CD4-positive, alpha-beta T cell (primary cell): Measurements from ENCODE around the gene CSF1R. TPM values are rescaled to one million over a fixed set of nuclear protein-coding genes. Genes with fewer than 3 reads are reported as not detected.

Experiments used
- ATAC-seq: fragments of 200-7000 bp; cut with Tn5 transposase; one replicate; pipeline ENCODE4 v1.10.0; 2022; ENCODE audit warnings: mild to moderate bottlenecking; ENCODE audit not compliant: poor library complexity
- CTCF ChIA-PET: fragments of 350-600 bp; sonication (Branson Sonifier 250); formaldehyde crosslinking; loops from one replicate; lab custom pipeline; 2021; ENCODE audit warnings: antibody characterized with exemption, inconsistent platforms; lab: Charles Lee
- POLR2A ChIA-PET: fragments of 350-600 bp; sonication (Branson Sonifier 250); formaldehyde crosslinking; loops from one replicate; lab custom pipeline; 2021; ENCODE audit warnings: antibody characterized with exemption, inconsistent platforms; lab: Charles Lee
- DNase-seq, 14 experiments: peaks; one replicate each; pipeline ENCODE4 v3.0.0-alpha.2; 2013 to 2020; ENCODE audit warnings: mixed read lengths in 2 of 14
- H3K27ac ChIP-seq, 2 donors: one replicate each; pipeline versions ENCODE4 v1.5.1 to v1.7.0; 2013; ENCODE audit warnings: low read length in 2 of 2, low read depth in 1 of 2, mild to moderate bottlenecking in 1 of 2
- H3K27me3 ChIP-seq, 2 experiments: 1 replicate in 1 of 2; 2 replicates in 1 of 2; pipeline versions ENCODE4 v1.6.1 to v1.7.0; 2013; ENCODE audit warnings: low read length in 2 of 2, control low read depth in 1 of 2, mild to moderate bottlenecking in 1 of 2, moderate library complexity in 1 of 2; ENCODE audit not compliant: insufficient read depth in 2 of 2, control insufficient read depth in 1 of 2
- H3K36me3 ChIP-seq: one replicate; pipeline ENCODE4 v1.6.1; 2013; ENCODE audit warnings: low read length, control low read depth; ENCODE audit not compliant: insufficient read depth
- H3K4me1 ChIP-seq: one replicate; pipeline ENCODE4 v1.6.1; 2013; ENCODE audit warnings: low read length, control low read depth; ENCODE audit not compliant: insufficient read depth
- H3K4me3 ChIP-seq: one replicate; pipeline ENCODE4 v1.5.1; 2013; ENCODE audit warnings: mild to moderate bottlenecking, low read length, moderate library complexity
- H3K9me3 ChIP-seq, 2 experiments: 1 replicate in 1 of 2; 2 replicates in 1 of 2; pipeline versions ENCODE4 v1.6.1 to v1.7.0; 2013; ENCODE audit warnings: low read length in 2 of 2, mild to moderate bottlenecking in 2 of 2, control low read depth in 1 of 2, moderate library complexity in 1 of 2; ENCODE audit not compliant: control insufficient read depth in 1 of 2, insufficient read depth in 1 of 2
- H3K27ac Mint-ChIP-seq: one replicate; pipeline ENCODE4 v1.8.0; 2020; ENCODE audit warnings: mixed read lengths
- H3K27me3 Mint-ChIP-seq: one replicate; pipeline ENCODE4 v1.8.0; 2021; ENCODE audit warnings: mixed read lengths
- H3K36me3 Mint-ChIP-seq: one replicate; pipeline ENCODE4 v1.8.0; 2021; ENCODE audit warnings: low read depth, mixed read lengths
- H3K4me1 Mint-ChIP-seq: one replicate; pipeline ENCODE4 v1.8.0; 2021; ENCODE audit warnings: low read depth, mixed read lengths
- H3K4me3 Mint-ChIP-seq: one replicate; pipeline ENCODE4 v1.8.0; 2020; ENCODE audit warnings: mild to moderate bottlenecking, mixed read lengths
- H3K9me3 Mint-ChIP-seq: one replicate; pipeline ENCODE4 v1.8.0; 2020; ENCODE audit warnings: mixed read lengths
- CTCF ChIP-seq: fragments of 200-600 bp; IDR thresholded peaks from one replicate; pipeline ENCODE4 v1.8.0; 2022; ENCODE audit warnings: antibody characterized with exemption, mild to moderate bottlenecking
- intact Hi-C, 2 experiments: fragments of 100-400 bp; cut with DNase I in 1 of 2; cut with micrococcal nuclease in 1 of 2; formaldehyde crosslinking; loops; one replicate each; pipeline versions ENCODE4 v1.15.1 to v1.9.0; 2023 to 2025; cut with DNase I, micrococcal nuclease
- total RNA-seq, 174 experiments: library from RNA in 2 of 174; stranded (reverse) in 2 of 174; gene quantifications; one replicate each; pipeline ENCODE4 v1.2.3 and lab custom pipeline; 2021 to 2026

Gene CSF1R
- total RNA-seq, 2 experiments from 2014 or later, result 0.45 to 0.52 TPM

GRCh38 chr5:150116667-150117400 lies 30.5 kb upstream of the CSF1R start:
- Histone ChIP-seq H3K27me3 (no peaks in the 10 kb centered on the region), H3K4me3 (no peak overlapping the region), H3K9me3 (no peaks in the 10 kb centered on the region), H3K4me1 (no peaks in the 10 kb centered on the region), H3K36me3 (no peaks in the 10 kb centered on the region), H3K27ac (no peak overlapping the region)
- no peak for TF ChIP-seq CTCF
- ATAC-seq, result no peak
- intact Hi-C loops, result no loop called here
- ChIA-PET POLR2A (no interaction called here), CTCF (no interaction called here)
- DNase-seq, result peak in 1 of 14 experiments; percentile 12
- H3K36me3 Mint-ChIP-seq, result no peaks in the 10 kb centered on the region
- H3K27me3 Mint-ChIP-seq, result no peaks in the 10 kb centered on the region
- no peaks in the 10 kb centered on the region for H3K9me3 Mint-ChIP-seq
- H3K4me1 Mint-ChIP-seq, result no peaks in the 10 kb centered on the region
- no peak overlapping the region for H3K4me3 Mint-ChIP-seq
- no peak overlapping the region for H3K27ac Mint-ChIP-seq

DNA sequence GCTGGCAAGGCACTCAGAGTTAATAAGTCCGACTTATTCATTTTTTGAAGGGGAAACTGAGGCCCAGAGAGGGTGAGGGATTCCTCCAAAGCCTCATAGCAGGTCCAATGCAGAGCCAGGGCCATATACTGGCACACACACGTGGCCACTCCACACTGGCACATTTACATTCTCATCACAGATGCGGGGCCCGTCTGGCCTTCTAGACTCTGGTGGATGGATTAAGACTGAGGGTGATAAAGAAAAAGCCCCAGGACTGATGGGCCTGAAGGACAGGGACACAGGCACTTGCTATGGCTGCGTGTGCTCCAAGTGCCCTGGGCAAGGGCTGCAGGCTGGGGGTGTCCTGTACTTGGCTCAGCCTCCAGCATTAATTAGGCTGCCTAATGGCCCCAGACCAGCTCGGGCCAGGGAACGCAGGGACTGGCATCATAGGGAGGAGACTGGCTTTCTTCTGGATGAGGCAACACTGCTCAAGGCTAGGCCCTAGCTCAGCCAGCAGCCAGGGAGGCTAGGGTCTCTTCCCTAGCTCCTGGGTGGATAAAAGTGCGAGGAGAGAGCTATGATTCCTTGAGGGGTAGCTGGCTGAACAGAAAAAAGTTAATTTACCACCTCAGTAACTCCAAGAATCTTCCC lies 28.5 kb upstream of the CSF1R start:
- Histone ChIP-seq H3K4me3 (no peak overlapping the region), H3K27ac (no peak overlapping the region), H3K27me3 (no peaks in the 10 kb centered on the region), H3K36me3 (no peaks in the 10 kb centered on the region), H3K4me1 (no peaks in the 10 kb centered on the region), H3K9me3 (no peaks in the 10 kb centered on the region)
- Mint-ChIP-seq H3K4me1 (no peaks in the 10 kb centered on the region), H3K9me3 (no peaks in the 10 kb centered on the region), H3K4me3 (no peak overlapping the region), H3K27ac (no peak overlapping the region), H3K36me3 (no peaks in the 10 kb centered on the region), H3K27me3 (no peaks in the 10 kb centered on the region)
- no peak for TF ChIP-seq CTCF
- DNase-seq (peak in 2 of 14 experiments; percentile 2 to 11), ATAC-seq (no peak)
- intact Hi-C loops, result no loop called here
- ChIA-PET POLR2A (no interaction called here), CTCF (no interaction called here)

DNA sequence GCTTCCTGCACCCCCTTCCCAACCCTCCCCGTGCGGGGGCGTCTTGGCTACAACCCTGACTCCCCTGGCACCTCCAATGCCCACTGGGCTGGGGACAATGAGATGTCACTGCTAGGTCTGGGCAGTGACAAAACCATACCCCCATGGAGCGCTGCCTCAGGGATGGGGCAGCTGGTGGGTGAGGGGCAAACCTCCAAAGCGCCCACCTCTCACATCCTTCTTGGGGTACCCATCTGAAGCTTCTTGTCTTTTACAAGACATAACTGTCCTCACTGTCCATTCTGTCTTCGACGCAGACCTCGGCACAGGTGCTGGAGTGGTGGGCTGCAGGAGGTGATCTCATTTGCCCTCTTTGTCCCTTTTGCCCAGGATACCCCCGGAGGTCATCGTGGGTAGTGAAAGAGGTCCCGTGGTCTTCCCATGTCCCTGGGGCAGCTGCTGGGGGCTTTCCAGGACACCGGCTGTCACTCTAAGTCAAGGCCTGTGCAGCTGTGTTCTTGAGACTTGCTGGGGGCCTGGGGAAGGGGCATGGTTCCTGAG lies 27.8 kb upstream of the CSF1R start:
- no peaks in the 10 kb centered on the region for H3K36me3 Mint-ChIP-seq
- peaks cover 0 to under 1% of the 10 kb centered on the region in 2 experiments for H3K27me3 ChIP-seq
- ChIA-PET POLR2A (no interaction called here), CTCF (no interaction called here)
- H3K9me3 ChIP-seq, result no peaks in the 10 kb centered on the region
- H3K27ac ChIP-seq, result no peak overlapping the region
- no peak overlapping the region for H3K4me3 Mint-ChIP-seq
- no peaks in the 10 kb centered on the region for H3K36me3 ChIP-seq
- no peak overlapping the region for H3K27ac Mint-ChIP-seq
- intact Hi-C loops, result no loop called here
- TF ChIP-seq CTCF, result no peak
- no peak overlapping the region for H3K4me3 ChIP-seq
- DNase-seq (peak in 1 of 14 experiments; percentile 9), ATAC-seq (no peak)
- no peaks in the 10 kb centered on the region for H3K4me1 Mint-ChIP-seq
- no peaks in the 10 kb centered on the region for H3K4me1 ChIP-seq
- no peaks in the 10 kb centered on the region for H3K9me3 Mint-ChIP-seq
- no peaks in the 10 kb centered on the region for H3K27me3 Mint-ChIP-seq
